Stimulated activated CD8-positive, alpha-beta memory T cell treated with anti-CD3 and anti-CD28 coated beads, Interleukin-4, amount 100 ng/mL, for 1 hour (primary cell): ENCODE data around the gene CENPM.
A peak's percentile ranks its signal among the peaks of the same experiment; 100 is the strongest.

Experiments used
- DNase-seq, 2 donors: peaks; one replicate each; pipeline ENCODE4 v3.0.0-alpha.2; 2020; ENCODE audit warnings: low read depth in 2 of 2, low spot score in 1 of 2

CENPM gene

GRCh38 chr22:41946629-41947423, at the start of gene CENPM:
TSS of gene CENPM (minus strand) at chr22:41947152. CDS start at chr22:41947076, 76 bp downstream.
- DNase-seq = peak; percentile 53 to 66

- DNase-seq = no peak
These were observed 48.3 kb upstream of the CENPM start for GRCh38 chr22:41995211-41995610.

GRCh38 chr22:41992496-41992895, 45.5 kb upstream of the CENPM start:
- no peak for DNase-seq

GRCh38 chr22:41991111-41991510, 44.2 kb upstream of the CENPM start:
- no peak for DNase-seq

GRCh38 chr22:41989246-41989645, 42.3 kb upstream of the CENPM start:
- DNase-seq = no peak

GRCh38 chr22:41987276-41987675, 40.3 kb upstream of the CENPM start:
- no peak for DNase-seq

- no peak for DNase-seq
These were observed 36.8 kb upstream of the CENPM start for GRCh38 chr22:41983513-41984405.

- no peak for DNase-seq
These were observed 35.9 kb upstream of the CENPM start for GRCh38 chr22:41982865-41983264.

- no peak for DNase-seq
These were observed 32.7 kb upstream of the CENPM start for GRCh38 chr22:41979423-41980250.

GRCh38 chr22:41978732-41979131, 31.8 kb upstream of the CENPM start:
- DNase-seq = no peak

- no peak for DNase-seq
These were observed 30.1 kb upstream of the CENPM start for GRCh38 chr22:41976961-41977566.

- DNase-seq = no peak
These were observed 29.3 kb upstream of the CENPM start for GRCh38 chr22:41976070-41976901.

- DNase-seq = no peak
These were observed 28.5 kb upstream of the CENPM start for GRCh38 chr22:41975299-41976069.

- no peak for DNase-seq
These were observed 27.8 kb upstream of the CENPM start for GRCh38 chr22:41974691-41975290.

GRCh38 chr22:41971431-41971830, 24.5 kb upstream of the CENPM start:
- no peak for DNase-seq

GRCh38 chr22:41970601-41971000, 23.6 kb upstream of the CENPM start:
- no peak for DNase-seq

- DNase-seq = no peak
These were observed 22.2 kb upstream of the CENPM start, which contains the start of gene SEPTIN3 for GRCh38 chr22:41969110-41969646. TSS of gene SEPTIN3 (plus strand) at chr22:41969443. CDS start at chr22:41971493, 2,050 bp downstream.

- DNase-seq = no peak
These were observed 21.6 kb upstream of the CENPM start for GRCh38 chr22:41968601-41969000.
